ENCODE data around the gene CNTNAP2.
"Not testable (repeated sequence)": the region's sequence is repeated elsewhere in the genome, so short reads cannot be mapped to it uniquely, and the experiment has no call there.

Gene CNTNAP2

GRCh38 chr7:148318838-148319237, 2202.2 kb downstream of the CNTNAP2 start:
- DNase-seq (ENCODE audit: low spot score): no peak

GRCh38 chr7:148319316-148319808, 2202.8 kb downstream of the CNTNAP2 start:
- DNase-seq (ENCODE audit: low spot score): no peak

GRCh38 chr7:148325208-148325607, 2208.6 kb downstream of the CNTNAP2 start:
- no peak for DNase-seq (ENCODE audit: low spot score)

GRCh38 chr7:148327379-148327778, 2210.8 kb downstream of the CNTNAP2 start:
- DNase-seq (ENCODE audit: low spot score): no peak

- no peak for DNase-seq (ENCODE audit: low spot score)
Measured at GRCh38 chr7:148328906-148329305, 2212.3 kb downstream of the CNTNAP2 start.

GRCh38 chr7:148330124-148330818, 2213.7 kb downstream of the CNTNAP2 start:
- no peak for DNase-seq (ENCODE audit: low spot score)

GRCh38 chr7:148330822-148331221, 2214.2 kb downstream of the CNTNAP2 start:
- no peak for DNase-seq (ENCODE audit: low spot score)

- not testable (repeated sequence) for DNase-seq (ENCODE audit: low spot score)
Measured at GRCh38 chr7:148331456-148331855, 2214.9 kb downstream of the CNTNAP2 start.

- no peak for DNase-seq (ENCODE audit: low spot score)
Measured at GRCh38 chr7:148332191-148333186, 2215.9 kb downstream of the CNTNAP2 start.

- no peak for DNase-seq (ENCODE audit: low spot score)
Measured at GRCh38 chr7:148334441-148334956, 2217.9 kb downstream of the CNTNAP2 start.

- DNase-seq (ENCODE audit: low spot score): no peak
Measured at GRCh38 chr7:148334959-148335577, 2218.5 kb downstream of the CNTNAP2 start.

- no peak for DNase-seq (ENCODE audit: low spot score)
Measured at GRCh38 chr7:148335790-148336189, 2219.2 kb downstream of the CNTNAP2 start.

GRCh38 chr7:148336411-148336810, 2219.8 kb downstream of the CNTNAP2 start:
- no peak for DNase-seq (ENCODE audit: low spot score)

GRCh38 chr7:148337246-148337965, 2220.8 kb downstream of the CNTNAP2 start:
- DNase-seq (ENCODE audit: low spot score): no peak

GRCh38 chr7:148337995-148338747, 2221.6 kb downstream of the CNTNAP2 start:
- DNase-seq (ENCODE audit: low spot score): no peak

GRCh38 chr7:148340438-148341280, 2224.1 kb downstream of the CNTNAP2 start:
- no peak for DNase-seq (ENCODE audit: low spot score)

- DNase-seq (ENCODE audit: low spot score): no peak
Measured at GRCh38 chr7:148344406-148344805, 2227.8 kb downstream of the CNTNAP2 start.

- no peak for DNase-seq (ENCODE audit: low spot score)
Measured at GRCh38 chr7:148347981-148348380, 2231.4 kb downstream of the CNTNAP2 start.

- DNase-seq (ENCODE audit: low spot score): no peak
Measured at GRCh38 chr7:148348466-148348865, 2231.9 kb downstream of the CNTNAP2 start.

GRCh38 chr7:148356303-148356702, 2239.7 kb downstream of the CNTNAP2 start:
- DNase-seq (ENCODE audit: low spot score): no peak

Measured in hepatic stellate cell (primary cell).